HEK293 (cell line): ENCODE measurements around the gene DNAJC5.
A peak's percentile ranks its signal among the peaks of the same experiment; 100 is the strongest.

ENCODE experiments used
- BCL11A ChIP-seq: fragments of 450-650 bp; formaldehyde crosslinking; IDR thresholded peaks from 2 replicates; pipeline ENCODE4 v1.5.1; 2016; ENCODE audit warnings: low read depth, missing biosample characterization, missing genetic modification characterization
- CTCF ChIP-seq: fragments of 450-650 bp; formaldehyde crosslinking; IDR thresholded peaks from 2 replicates; pipeline ENCODE4 v1.5.1; 2016; ENCODE audit warnings: missing biosample characterization, missing genetic modification characterization
- YY1 ChIP-seq: fragments of 450-650 bp; formaldehyde crosslinking; IDR thresholded peaks from 2 replicates; pipeline ENCODE4 v1.5.1; 2018; ENCODE audit warnings: missing biosample characterization, missing genetic modification characterization
- ZFP37 ChIP-seq: fragments of 450-650 bp; formaldehyde crosslinking; IDR thresholded peaks from 2 replicates; pipeline ENCODE4 v1.5.1; 2016; ENCODE audit warnings: missing biosample characterization, missing genetic modification characterization
- ZNF175 ChIP-seq: fragments of 450-650 bp; formaldehyde crosslinking; IDR thresholded peaks from 2 replicates; pipeline ENCODE4 v1.5.1; 2016; ENCODE audit warnings: missing biosample characterization, missing genetic modification characterization
- ZNF184 ChIP-seq: fragments of 450-650 bp; IDR thresholded peaks from 2 replicates; pipeline ENCODE4 v1.5.1; 2018; ENCODE audit warnings: missing biosample characterization, mild to moderate bottlenecking, missing genetic modification characterization
- ZNF266 ChIP-seq: fragments of 450-650 bp; formaldehyde crosslinking; IDR thresholded peaks from 2 replicates; pipeline ENCODE4 v1.5.1; 2016; ENCODE audit warnings: missing biosample characterization, missing genetic modification characterization, low read depth
- ZNF274 ChIP-seq, 2 experiments: fragments of 200-500 bp in 1 of 2; fragments of 450-650 bp in 1 of 2; sonication (Bioruptor generic) in 1 of 2; formaldehyde crosslinking in 1 of 2; IDR thresholded peaks; 2 replicates each; pipeline versions ENCODE4 v1.5.1 to v1.6.1; 2014 to 2016; ENCODE audit warnings: borderline replicate concordance in 1 of 2, inconsistent platforms in 1 of 2, low read length in 1 of 2, missing biosample characterization in 1 of 2, missing genetic modification characterization in 1 of 2
- ZNF529 ChIP-seq: fragments of 450-650 bp; formaldehyde crosslinking; IDR thresholded peaks from 2 replicates; pipeline ENCODE4 v1.5.1; 2017; ENCODE audit warnings: missing genetic modification characterization, missing biosample characterization; ENCODE audit not compliant: insufficient replicate concordance
- ZNF530 ChIP-seq: fragments of 450-650 bp; formaldehyde crosslinking; IDR thresholded peaks from 2 replicates; pipeline ENCODE4 v1.5.1; 2016; ENCODE audit warnings: low read depth, missing biosample characterization, missing genetic modification characterization
- TF ChIP-seq, protein P1 (sequence below): fragments of 450-650 bp; formaldehyde crosslinking; IDR thresholded peaks from 2 replicates; pipeline ENCODE4 v1.5.1; 2017; ENCODE audit warnings: missing biosample characterization, missing genetic modification characterization
- TF ChIP-seq, protein P2 (sequence below): fragments of 450-650 bp; formaldehyde crosslinking; IDR thresholded peaks from 2 replicates; pipeline ENCODE4 v1.5.0; 2017; ENCODE audit warnings: missing biosample characterization, missing genetic modification characterization, borderline replicate concordance

- no peak for TF ChIP-seq YY1 (tag by site-specific recombination)
- TF ChIP-seq ZNF266 (tag by site-specific recombination) = no peak
- no peak for TF ChIP-seq CTCF (tag by site-specific recombination)
- TF ChIP-seq BCL11A (tag by site-specific recombination) = 0 out of 2 replicates have a peak, but pooled peaks have one; percentile 30
- no peak for TF ChIP-seq ZNF274 (IDR thresholded peaks at IDR 0.05; ENCODE audit: low read length)
- TF ChIP-seq ZNF274 (tag by site-specific recombination; IDR thresholded peaks at IDR 0.05; ENCODE audit: borderline replicate concordance) = no peak
- TF ChIP-seq, protein P1, sequence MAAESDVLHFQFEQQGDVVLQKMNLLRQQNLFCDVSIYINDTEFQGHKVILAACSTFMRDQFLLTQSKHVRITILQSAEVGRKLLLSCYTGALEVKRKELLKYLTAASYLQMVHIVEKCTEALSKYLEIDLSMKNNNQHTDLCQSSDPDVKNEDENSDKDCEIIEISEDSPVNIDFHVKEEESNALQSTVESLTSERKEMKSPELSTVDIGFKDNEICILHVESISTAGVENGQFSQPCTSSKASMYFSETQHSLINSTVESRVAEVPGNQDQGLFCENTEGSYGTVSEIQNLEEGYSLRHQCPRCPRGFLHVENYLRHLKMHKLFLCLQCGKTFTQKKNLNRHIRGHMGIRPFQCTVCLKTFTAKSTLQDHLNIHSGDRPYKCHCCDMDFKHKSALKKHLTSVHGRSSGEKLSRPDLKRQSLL = no peak
- no peak for TF ChIP-seq ZNF175
- no peak for TF ChIP-seq ZNF529 (tag by site-specific recombination)
- no peak for TF ChIP-seq ZFP37 (tag by site-specific recombination)
- TF ChIP-seq ZNF184 (tag by site-specific recombination) = no peak
- no peak for TF ChIP-seq ZNF530 (tag by site-specific recombination)
- TF ChIP-seq, protein P2, sequence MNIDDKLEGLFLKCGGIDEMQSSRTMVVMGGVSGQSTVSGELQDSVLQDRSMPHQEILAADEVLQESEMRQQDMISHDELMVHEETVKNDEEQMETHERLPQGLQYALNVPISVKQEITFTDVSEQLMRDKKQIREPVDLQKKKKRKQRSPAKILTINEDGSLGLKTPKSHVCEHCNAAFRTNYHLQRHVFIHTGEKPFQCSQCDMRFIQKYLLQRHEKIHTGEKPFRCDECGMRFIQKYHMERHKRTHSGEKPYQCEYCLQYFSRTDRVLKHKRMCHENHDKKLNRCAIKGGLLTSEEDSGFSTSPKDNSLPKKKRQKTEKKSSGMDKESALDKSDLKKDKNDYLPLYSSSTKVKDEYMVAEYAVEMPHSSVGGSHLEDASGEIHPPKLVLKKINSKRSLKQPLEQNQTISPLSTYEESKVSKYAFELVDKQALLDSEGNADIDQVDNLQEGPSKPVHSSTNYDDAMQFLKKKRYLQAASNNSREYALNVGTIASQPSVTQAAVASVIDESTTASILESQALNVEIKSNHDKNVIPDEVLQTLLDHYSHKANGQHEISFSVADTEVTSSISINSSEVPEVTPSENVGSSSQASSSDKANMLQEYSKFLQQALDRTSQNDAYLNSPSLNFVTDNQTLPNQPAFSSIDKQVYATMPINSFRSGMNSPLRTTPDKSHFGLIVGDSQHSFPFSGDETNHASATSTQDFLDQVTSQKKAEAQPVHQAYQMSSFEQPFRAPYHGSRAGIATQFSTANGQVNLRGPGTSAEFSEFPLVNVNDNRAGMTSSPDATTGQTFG (tag by site-specific recombination) = no peak
Observed at GRCh38 chr20:63978319-63979228, 83.6 kb downstream of the DNAJC5 start.
